C4-2B (cell line): ENCODE data around the gene EEA1.

Experiments
- ZFX ChIP-seq: fragments of 450-650 bp; IDR thresholded peaks from 2 replicates; pipeline ENCODE4 v1.6.1; 2017
- TF ChIP-seq, protein P1 (sequence below): fragments of 450-650 bp; conservative IDR thresholded peaks from 2 replicates; pipeline ENCODE4 v1.5.1; 2017; ENCODE audit warnings: mild to moderate bottlenecking

DNA sequence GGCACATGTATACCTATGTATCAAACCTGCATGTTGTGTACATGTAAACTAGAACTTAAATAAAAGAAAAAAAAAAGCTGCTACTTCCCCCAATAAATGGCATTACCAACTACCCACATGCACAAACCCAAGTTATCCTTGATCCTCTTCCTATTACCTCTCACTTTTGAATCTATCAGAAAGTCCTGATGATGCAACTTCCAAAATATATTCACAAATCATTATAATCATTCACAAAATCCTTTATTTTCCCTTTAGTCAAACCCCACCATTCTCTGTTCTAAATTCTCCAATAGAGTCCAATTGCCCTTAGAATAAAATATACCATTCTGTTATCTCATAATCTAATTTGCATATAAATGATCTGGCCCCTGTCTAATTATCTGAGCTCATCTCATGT lies 134.3 kb downstream of the EEA1 start:
- TF ChIP-seq, protein P1, sequence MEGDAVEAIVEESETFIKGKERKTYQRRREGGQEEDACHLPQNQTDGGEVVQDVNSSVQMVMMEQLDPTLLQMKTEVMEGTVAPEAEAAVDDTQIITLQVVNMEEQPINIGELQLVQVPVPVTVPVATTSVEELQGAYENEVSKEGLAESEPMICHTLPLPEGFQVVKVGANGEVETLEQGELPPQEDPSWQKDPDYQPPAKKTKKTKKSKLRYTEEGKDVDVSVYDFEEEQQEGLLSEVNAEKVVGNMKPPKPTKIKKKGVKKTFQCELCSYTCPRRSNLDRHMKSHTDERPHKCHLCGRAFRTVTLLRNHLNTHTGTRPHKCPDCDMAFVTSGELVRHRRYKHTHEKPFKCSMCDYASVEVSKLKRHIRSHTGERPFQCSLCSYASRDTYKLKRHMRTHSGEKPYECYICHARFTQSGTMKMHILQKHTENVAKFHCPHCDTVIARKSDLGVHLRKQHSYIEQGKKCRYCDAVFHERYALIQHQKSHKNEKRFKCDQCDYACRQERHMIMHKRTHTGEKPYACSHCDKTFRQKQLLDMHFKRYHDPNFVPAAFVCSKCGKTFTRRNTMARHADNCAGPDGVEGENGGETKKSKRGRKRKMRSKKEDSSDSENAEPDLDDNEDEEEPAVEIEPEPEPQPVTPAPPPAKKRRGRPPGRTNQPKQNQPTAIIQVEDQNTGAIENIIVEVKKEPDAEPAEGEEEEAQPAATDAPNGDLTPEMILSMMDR, result no peak
- TF ChIP-seq ZFX, result no peak
